Activated CD8-positive, alpha-beta T cell treated with anti-CD3 and anti-CD28 coated beads for 36 hours (primary cell): ENCODE results near the gene LAIR1. TPM values are rescaled to one million over a fixed set of nuclear protein-coding genes. Genes with fewer than 3 reads are reported as not detected.
A peak's percentile ranks its signal among the peaks of the same experiment; 100 is the strongest.

Experiments
- ATAC-seq: fragments of 200-7000 bp; cut with Tn5 transposase; one replicate; pipeline ENCODE4 v1.10.0; 2021; ENCODE audit warnings: mild to moderate bottlenecking, moderate library complexity
- CTCF ChIA-PET: fragments of 350-600 bp; sonication (Branson Sonifier 250); formaldehyde crosslinking; loops from one replicate; lab custom pipeline; 2021; ENCODE audit warnings: antibody characterized with exemption; lab: Charles Lee
- POLR2A ChIA-PET: fragments of 350-600 bp; sonication (Branson Sonifier 250); formaldehyde crosslinking; loops from one replicate; lab custom pipeline; 2021; ENCODE audit warnings: antibody characterized with exemption; lab: Charles Lee
- DNase-seq: peaks from one replicate; pipeline ENCODE4 v3.0.0-alpha.2; 2020
- H3K27ac Mint-ChIP-seq: one replicate; pipeline ENCODE4 v1.8.0; 2021; ENCODE audit warnings: mild to moderate bottlenecking, mixed read lengths
- H3K27me3 Mint-ChIP-seq: one replicate; pipeline ENCODE4 v1.8.0; 2021; ENCODE audit warnings: mixed read lengths
- H3K36me3 Mint-ChIP-seq: one replicate; pipeline ENCODE4 v1.8.0; 2021; ENCODE audit warnings: low read depth, mixed read lengths
- H3K4me1 Mint-ChIP-seq: one replicate; pipeline ENCODE4 v1.8.0; 2021; ENCODE audit warnings: low read depth, mixed read lengths
- H3K4me3 Mint-ChIP-seq: one replicate; pipeline ENCODE4 v1.8.0; 2021; ENCODE audit warnings: mild to moderate bottlenecking, moderate library complexity, mixed read lengths
- H3K9me3 Mint-ChIP-seq: one replicate; pipeline ENCODE4 v1.8.0; 2021; ENCODE audit warnings: mixed read lengths
- intact Hi-C: fragments of 100-400 bp; cut with micrococcal nuclease; formaldehyde crosslinking; loops from one replicate; pipeline ENCODE4 v1.10.0; 2022
- total RNA-seq, 2 experiments: library from RNA; stranded (reverse); gene quantifications; one replicate each; pipeline ENCODE4 v1.2.3, GENCODE V29; 2021
- TF ChIP-seq, protein P1 (sequence below): fragments of 200-600 bp; IDR thresholded peaks from one replicate; pipeline ENCODE4 v1.8.0; 2022; ENCODE audit warnings: antibody characterized with exemption, mild to moderate bottlenecking

The LAIR1 gene
- total RNA-seq, 2 experiments from 2014 or later: 11.3 TPM

DNA sequence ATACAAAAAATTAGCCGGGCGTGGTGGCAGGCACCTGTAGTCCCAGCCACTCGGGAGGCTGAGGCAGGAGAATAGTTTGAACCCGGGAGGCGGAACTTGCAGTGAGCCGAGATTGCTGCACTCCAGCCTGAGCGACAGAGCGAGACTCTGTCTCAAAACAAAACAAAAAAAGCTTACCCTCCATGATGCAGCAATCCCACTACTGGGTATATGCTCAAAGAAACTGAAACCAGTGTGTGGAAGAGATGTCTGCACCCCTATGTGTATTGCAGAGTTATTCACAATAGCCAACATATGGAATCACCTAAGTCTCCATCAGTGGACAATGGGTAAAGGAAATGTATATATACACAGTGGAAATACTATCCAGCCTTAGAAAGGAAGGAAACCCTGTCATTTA, 31.0 kb upstream of the LAIR1 start:
- ATAC-seq (no peak), DNase-seq (no peak)
- TF ChIP-seq, protein P1, sequence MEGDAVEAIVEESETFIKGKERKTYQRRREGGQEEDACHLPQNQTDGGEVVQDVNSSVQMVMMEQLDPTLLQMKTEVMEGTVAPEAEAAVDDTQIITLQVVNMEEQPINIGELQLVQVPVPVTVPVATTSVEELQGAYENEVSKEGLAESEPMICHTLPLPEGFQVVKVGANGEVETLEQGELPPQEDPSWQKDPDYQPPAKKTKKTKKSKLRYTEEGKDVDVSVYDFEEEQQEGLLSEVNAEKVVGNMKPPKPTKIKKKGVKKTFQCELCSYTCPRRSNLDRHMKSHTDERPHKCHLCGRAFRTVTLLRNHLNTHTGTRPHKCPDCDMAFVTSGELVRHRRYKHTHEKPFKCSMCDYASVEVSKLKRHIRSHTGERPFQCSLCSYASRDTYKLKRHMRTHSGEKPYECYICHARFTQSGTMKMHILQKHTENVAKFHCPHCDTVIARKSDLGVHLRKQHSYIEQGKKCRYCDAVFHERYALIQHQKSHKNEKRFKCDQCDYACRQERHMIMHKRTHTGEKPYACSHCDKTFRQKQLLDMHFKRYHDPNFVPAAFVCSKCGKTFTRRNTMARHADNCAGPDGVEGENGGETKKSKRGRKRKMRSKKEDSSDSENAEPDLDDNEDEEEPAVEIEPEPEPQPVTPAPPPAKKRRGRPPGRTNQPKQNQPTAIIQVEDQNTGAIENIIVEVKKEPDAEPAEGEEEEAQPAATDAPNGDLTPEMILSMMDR: no peak
- POLR2A ChIA-PET: no interaction called here
- no peaks in the 10 kb centered on the region for H3K36me3 Mint-ChIP-seq
- intact Hi-C loops: no loop called here
- H3K4me3 Mint-ChIP-seq: no peak overlapping the region
- peaks cover 5% of the 10 kb centered on the region for H3K4me1 Mint-ChIP-seq
- no peak overlapping the region for H3K27ac Mint-ChIP-seq
- H3K27me3 Mint-ChIP-seq: peaks cover 5% of the 10 kb centered on the region
- CTCF ChIA-PET: no interaction called here
- no peaks in the 10 kb centered on the region for H3K9me3 Mint-ChIP-seq

DNA sequence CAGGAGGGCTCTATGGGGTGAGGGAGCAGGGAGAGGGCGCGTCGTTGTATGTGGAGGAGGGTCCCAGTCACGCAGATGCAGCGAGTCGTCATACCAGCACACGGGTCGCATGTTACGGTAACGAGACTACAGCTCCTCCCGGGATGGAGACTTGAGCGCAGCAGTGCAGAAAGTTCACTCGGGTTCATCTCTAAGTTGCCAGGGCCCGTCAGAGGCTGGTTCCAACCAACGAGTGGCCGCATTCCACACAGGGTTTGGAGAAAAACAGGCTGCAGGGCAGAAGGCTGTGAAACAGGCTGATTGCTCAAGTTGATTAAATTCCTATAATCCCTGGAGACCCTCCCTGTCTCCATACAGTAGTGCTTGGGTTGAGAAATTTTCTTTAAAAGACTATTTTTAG, 28.6 kb upstream of the LAIR1 start:
- intact Hi-C loops: no loop called here
- H3K4me3 Mint-ChIP-seq: no peak overlapping the region
- TF ChIP-seq, protein P1: no peak
- no peaks in the 10 kb centered on the region for H3K36me3 Mint-ChIP-seq
- ChIA-PET CTCF (interaction anchor here (6.5 kb wide), 1 partner anchor 69 kb away, joined by 147 read pairs; no protein-coding TSS in a partner anchor), POLR2A (no interaction called here)
- DNase-seq (no peak), ATAC-seq (no peak)
- H3K27ac Mint-ChIP-seq: no peak overlapping the region
- H3K9me3 Mint-ChIP-seq: no peaks in the 10 kb centered on the region
- peaks cover 5% of the 10 kb centered on the region for H3K27me3 Mint-ChIP-seq
- H3K4me1 Mint-ChIP-seq: peaks cover 23% of the 10 kb centered on the region

DNA sequence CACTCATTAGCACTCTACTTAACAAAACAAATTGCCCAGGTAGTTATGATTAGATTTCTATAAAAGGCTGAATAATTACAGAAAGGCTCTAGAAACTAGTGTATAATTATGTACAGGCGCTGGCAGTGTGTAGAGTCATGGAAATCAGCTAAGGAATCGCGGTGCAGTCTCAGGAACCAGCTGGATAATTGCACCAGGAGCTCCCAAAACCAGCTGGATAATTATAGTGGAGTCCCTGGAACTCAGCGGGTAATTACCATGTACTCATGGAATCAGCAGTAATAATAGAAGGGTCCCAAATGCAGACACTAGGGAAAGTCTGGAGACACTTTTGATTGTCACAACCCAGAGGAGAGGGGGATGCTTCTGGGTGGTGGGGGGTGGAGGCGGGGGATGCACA, 27.4 kb upstream of the LAIR1 start:
- no peaks in the 10 kb centered on the region for H3K36me3 Mint-ChIP-seq
- H3K9me3 Mint-ChIP-seq: no peaks in the 10 kb centered on the region
- ATAC-seq: no peak
- intact Hi-C loops: no loop called here
- peaks cover 5% of the 10 kb centered on the region for H3K27me3 Mint-ChIP-seq
- ChIA-PET CTCF (interaction anchor here (1.0 to 6.5 kb wide), 18 partner anchors 12 to 126 kb away, joined by 3 to 147 read pairs (median 11); partner anchors contain the start of genes LENG8 and TTYH1), POLR2A (no interaction called here)
- no peak overlapping the region for H3K27ac Mint-ChIP-seq
- DNase-seq: no peak
- TF ChIP-seq, protein P1: no peak
- peaks cover 33% of the 10 kb centered on the region for H3K4me1 Mint-ChIP-seq
- no peak overlapping the region for H3K4me3 Mint-ChIP-seq

DNA sequence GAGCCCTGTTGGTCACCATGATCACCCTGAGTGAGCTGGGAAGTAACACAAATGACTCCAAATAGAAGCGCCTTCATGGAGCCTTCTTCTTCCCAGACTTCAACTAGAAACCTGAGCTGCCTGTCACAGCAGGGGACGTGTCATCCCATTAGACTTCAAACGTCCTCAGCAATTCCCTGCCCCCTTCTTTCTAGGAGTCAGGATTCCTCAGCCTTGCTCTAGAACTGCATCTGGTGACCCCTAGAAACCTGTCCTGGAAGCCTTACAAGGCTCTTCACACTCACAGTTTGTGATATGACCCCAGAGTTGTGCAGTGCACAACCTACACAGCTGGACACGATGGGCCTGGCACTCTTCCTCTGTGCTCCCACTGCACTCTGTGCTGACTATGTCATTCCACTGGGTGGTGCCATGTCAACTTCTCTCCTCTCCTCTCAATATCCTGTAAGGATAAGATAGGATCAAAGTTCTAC, 26.9 kb upstream of the LAIR1 start:
- H3K36me3 Mint-ChIP-seq: no peaks in the 10 kb centered on the region
- ChIA-PET CTCF (interaction anchor here (0.8 to 6.5 kb wide), 26 partner anchors 8 to 183 kb away, joined by 3 to 147 read pairs (median 8); partner anchors contain the start of genes LENG8 and TTYH1), POLR2A (interaction anchor here (1.5 kb wide), 1 partner anchor 13 kb away, joined by 5 read pairs; no protein-coding TSS in a partner anchor)
- H3K27ac Mint-ChIP-seq: no peak overlapping the region
- no peaks in the 10 kb centered on the region for H3K9me3 Mint-ChIP-seq
- DNase-seq (no peak), ATAC-seq (no peak)
- H3K27me3 Mint-ChIP-seq: peaks cover 5% of the 10 kb centered on the region
- H3K4me3 Mint-ChIP-seq: no peak overlapping the region
- intact Hi-C loops: no loop called here
- TF ChIP-seq, protein P1: no peak
- H3K4me1 Mint-ChIP-seq: peaks cover 33% of the 10 kb centered on the region

DNA sequence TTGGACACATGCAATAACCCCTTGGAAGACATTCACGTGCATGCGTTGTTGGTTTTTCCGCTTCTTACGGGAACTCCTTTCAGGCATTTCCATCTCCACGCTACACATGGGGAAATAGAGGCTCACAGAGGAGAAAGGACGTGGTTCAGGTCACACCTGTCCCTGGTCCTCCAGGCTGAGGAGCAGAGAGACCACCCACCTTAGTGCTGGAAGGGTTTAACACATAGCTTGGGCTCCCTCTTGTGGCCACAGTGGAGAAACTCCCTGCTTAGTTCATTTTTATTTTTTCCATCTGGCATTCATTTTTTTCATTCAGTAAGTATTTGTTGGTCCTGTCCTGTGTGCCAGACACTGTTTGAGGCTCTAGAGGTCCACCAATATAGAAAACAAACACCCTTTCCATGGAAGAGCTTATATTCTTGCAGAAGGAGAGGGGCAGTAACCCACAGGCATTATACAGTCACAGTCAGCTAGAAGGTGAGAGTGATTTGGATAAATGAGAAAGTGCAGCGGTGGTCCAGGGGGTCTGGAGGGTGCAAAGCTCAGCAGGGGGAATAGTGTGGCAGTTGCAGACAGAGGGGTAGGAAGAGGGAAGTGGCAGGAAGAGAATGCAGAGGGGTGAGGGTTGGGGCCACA, 26.3 kb upstream of the LAIR1 start:
- DNase-seq (peak; percentile 73), ATAC-seq (peak; percentile 38)
- ChIA-PET CTCF (interaction anchor here (0.6 to 6.5 kb wide), 35 partner anchors 8 to 182 kb away, joined by 3 to 147 read pairs (median 6); partner anchors contain the start of genes LENG8 and TTYH1), POLR2A (interaction anchor here (0.6 to 1.5 kb wide), 4 partner anchors 12 to 276 kb away, joined by 3 to 5 read pairs (median 3); partner anchors contain the start of gene TFPT)
- peaks cover 3% of the 10 kb centered on the region for H3K27me3 Mint-ChIP-seq
- intact Hi-C loops: loop anchor here (1.0 kb wide), 1 partner anchor 66 kb away; no protein-coding TSS in a partner anchor
- no peaks in the 10 kb centered on the region for H3K36me3 Mint-ChIP-seq
- H3K4me1 Mint-ChIP-seq: peaks cover 33% of the 10 kb centered on the region
- TF ChIP-seq, protein P1: peak; percentile 97
- H3K4me3 Mint-ChIP-seq: no peak overlapping the region
- H3K27ac Mint-ChIP-seq: no peak overlapping the region
- no peaks in the 10 kb centered on the region for H3K9me3 Mint-ChIP-seq
